Activated CD4-positive, alpha-beta memory T cell treated with anti-CD3 and anti-CD28 coated beads, Interleukin-2, amount 10 ng/mL, durations not matched to agents 7 days and 5 days (primary cell): ENCODE measurements around the gene MUSK. TPM values are rescaled to one million over a fixed set of nuclear protein-coding genes. Genes with fewer than 3 reads are reported as not detected.
"Not testable (repeated sequence)": the region's sequence is repeated elsewhere in the genome, so short reads cannot be mapped to it uniquely, and the experiment has no call there.

Source experiments
- CTCF ChIA-PET: fragments of 350-600 bp; sonication (Branson Sonifier 250); formaldehyde crosslinking; loops from one replicate; lab custom pipeline; 2021; ENCODE audit warnings: antibody characterized with exemption, inconsistent platforms; lab: Charles Lee
- POLR2A ChIA-PET: fragments of 350-600 bp; sonication (Branson Sonifier 250); formaldehyde crosslinking; loops from one replicate; lab custom pipeline; 2021; ENCODE audit warnings: antibody characterized with exemption; lab: Charles Lee
- DNase-seq: peaks from one replicate; pipeline ENCODE4 v3.0.0-alpha.2; 2020
- H3K27ac Mint-ChIP-seq: one replicate; pipeline ENCODE4 v1.8.0; 2021; ENCODE audit warnings: mild to moderate bottlenecking, mixed read lengths
- H3K27me3 Mint-ChIP-seq: one replicate; pipeline ENCODE4 v1.8.0; 2021; ENCODE audit warnings: mixed read lengths
- H3K36me3 Mint-ChIP-seq: one replicate; pipeline ENCODE4 v1.8.0; 2021; ENCODE audit warnings: low read depth, mixed read lengths
- H3K4me1 Mint-ChIP-seq: one replicate; pipeline ENCODE4 v1.8.0; 2021; ENCODE audit warnings: mixed read lengths
- H3K4me3 Mint-ChIP-seq: one replicate; pipeline ENCODE4 v1.8.0; 2021; ENCODE audit warnings: mild to moderate bottlenecking, mixed read lengths
- H3K9me3 Mint-ChIP-seq: one replicate; pipeline ENCODE4 v1.8.0; 2021; ENCODE audit warnings: mixed read lengths
- total RNA-seq, 2 experiments: library from RNA; stranded (reverse); gene quantifications; one replicate each; pipeline ENCODE4 v1.2.3, GENCODE V29; 2021

The MUSK gene
- total RNA-seq, 2 experiments from 2014 or later, result not detected

- Mint-ChIP-seq H3K4me1 (no peaks in the 10 kb centered on the region), H3K9me3 (no peaks in the 10 kb centered on the region), H3K36me3 (no peaks in the 10 kb centered on the region), H3K27ac (no peak overlapping the region), H3K4me3 (no peak overlapping the region), H3K27me3 (no peaks in the 10 kb centered on the region)
- POLR2A ChIA-PET, result no interaction called here
- no peak for DNase-seq
- CTCF ChIA-PET, result no interaction called here
Measured at GRCh38 chr9:110777876-110778215, 109.3 kb downstream of the MUSK start.

GRCh38 chr9:110782701-110783100 lies 114.1 kb downstream of the MUSK start:
- no peak overlapping the region for H3K27ac Mint-ChIP-seq
- H3K4me1 Mint-ChIP-seq, result no peaks in the 10 kb centered on the region

GRCh38 chr9:110784309-110784708 lies 115.7 kb downstream of the MUSK start:
- Mint-ChIP-seq H3K27me3 (no peaks in the 10 kb centered on the region), H3K27ac (no peak overlapping the region), H3K4me1 (no peaks in the 10 kb centered on the region), H3K9me3 (no peaks in the 10 kb centered on the region), H3K4me3 (no peak overlapping the region), H3K36me3 (no peaks in the 10 kb centered on the region)
- POLR2A ChIA-PET, result no interaction called here
- CTCF ChIA-PET, result no interaction called here
- no peak for DNase-seq

More at GRCh38 chr9:110782701-110783100, 114.1 kb downstream of the MUSK start:
- H3K9me3 Mint-ChIP-seq, result no peaks in the 10 kb centered on the region
- DNase-seq, result no peak
- CTCF ChIA-PET, result no interaction called here
- no peaks in the 10 kb centered on the region for H3K36me3 Mint-ChIP-seq
- POLR2A ChIA-PET, result no interaction called here
- H3K27me3 Mint-ChIP-seq, result no peaks in the 10 kb centered on the region
- H3K4me3 Mint-ChIP-seq, result no peak overlapping the region

GRCh38 chr9:110785166-110785565 lies 116.6 kb downstream of the MUSK start:
- CTCF ChIA-PET, result no interaction called here
- H3K27ac Mint-ChIP-seq, result no peak overlapping the region
- POLR2A ChIA-PET, result no interaction called here
- H3K9me3 Mint-ChIP-seq, result no peaks in the 10 kb centered on the region
- no peak for DNase-seq
- no peaks in the 10 kb centered on the region for H3K27me3 Mint-ChIP-seq
- H3K36me3 Mint-ChIP-seq, result no peaks in the 10 kb centered on the region
- no peak overlapping the region for H3K4me3 Mint-ChIP-seq
- H3K4me1 Mint-ChIP-seq, result no peaks in the 10 kb centered on the region

- H3K4me1 Mint-ChIP-seq, H3K27me3 Mint-ChIP-seq, H3K36me3 Mint-ChIP-seq, CTCF ChIA-PET, H3K9me3 Mint-ChIP-seq, H3K27ac Mint-ChIP-seq, POLR2A ChIA-PET, DNase-seq, H3K4me3 Mint-ChIP-seq: not testable (repeated sequence)
Measured at GRCh38 chr9:110788396-110788795, 119.8 kb downstream of the MUSK start.

DNA sequence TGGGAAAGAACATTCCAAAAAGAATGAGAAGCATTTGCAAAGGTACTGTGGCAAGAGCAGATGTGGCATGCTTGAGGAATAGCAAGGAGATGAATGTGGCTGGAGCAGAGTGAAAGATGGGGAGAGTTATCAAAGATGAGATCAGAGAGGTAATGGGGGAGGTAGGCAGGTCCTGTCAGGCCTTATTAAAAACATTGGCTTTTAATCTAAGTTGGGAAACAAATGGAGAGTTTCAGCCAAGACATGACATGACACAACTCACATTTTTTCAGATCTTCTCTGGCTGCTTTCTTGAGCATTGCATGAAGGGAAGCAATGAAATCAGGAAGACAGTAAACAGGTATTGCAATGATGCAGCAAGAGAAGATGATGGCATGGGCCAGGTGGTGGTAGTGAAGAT lies 120.3 kb downstream of the MUSK start:
- Mint-ChIP-seq H3K36me3 (no peaks in the 10 kb centered on the region), H3K4me1 (no peaks in the 10 kb centered on the region), H3K9me3 (no peaks in the 10 kb centered on the region), H3K4me3 (no peak overlapping the region), H3K27me3 (no peaks in the 10 kb centered on the region), H3K27ac (no peak overlapping the region)
- no peak for DNase-seq
- POLR2A ChIA-PET, result no interaction called here
- CTCF ChIA-PET, result no interaction called here

DNA sequence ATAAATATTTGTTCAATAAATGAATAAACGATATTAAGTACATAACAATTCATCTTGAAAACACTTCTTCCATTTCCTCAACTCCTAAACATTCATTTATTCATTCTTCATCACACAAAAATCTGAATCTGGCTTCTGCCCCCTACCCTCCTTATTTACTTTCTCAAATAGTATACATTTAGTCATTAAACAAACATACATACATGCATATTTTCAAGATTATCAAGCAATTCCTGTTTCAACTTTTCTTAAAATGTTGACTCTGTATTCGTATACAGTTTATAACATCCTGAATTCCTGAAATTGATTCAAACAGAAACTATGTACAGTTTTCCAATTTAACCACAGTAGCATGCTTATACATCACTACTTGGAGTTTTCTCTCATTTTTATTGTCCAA lies 129.0 kb downstream of the MUSK start:
- no peaks in the 10 kb centered on the region for H3K9me3 Mint-ChIP-seq
- no peak for DNase-seq
- CTCF ChIA-PET, result no interaction called here
- no peak overlapping the region for H3K4me3 Mint-ChIP-seq
- POLR2A ChIA-PET, result no interaction called here
- no peaks in the 10 kb centered on the region for H3K27me3 Mint-ChIP-seq
- H3K4me1 Mint-ChIP-seq, result no peaks in the 10 kb centered on the region
- H3K36me3 Mint-ChIP-seq, result no peaks in the 10 kb centered on the region
- no peak overlapping the region for H3K27ac Mint-ChIP-seq

DNA sequence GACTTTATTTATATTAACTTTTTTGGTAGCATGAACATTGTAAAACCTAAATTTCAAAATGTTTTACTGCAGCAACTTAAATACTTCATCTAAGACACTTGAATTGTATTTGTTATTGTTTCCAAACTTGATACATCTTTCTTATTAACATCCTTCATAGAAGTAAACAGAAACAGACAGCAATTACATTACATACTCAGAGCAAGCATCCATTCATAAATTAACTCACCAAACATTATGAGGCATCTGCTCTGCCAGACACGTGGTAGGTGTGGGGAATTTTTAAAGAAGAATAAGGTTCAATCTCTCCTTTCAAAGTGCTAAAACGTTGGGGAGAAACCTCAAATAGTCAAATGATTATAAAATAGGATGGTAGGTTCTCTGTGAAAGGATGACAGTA lies 130.8 kb downstream of the MUSK start:
- POLR2A ChIA-PET, result no interaction called here
- H3K36me3 Mint-ChIP-seq, result no peaks in the 10 kb centered on the region
- no peak overlapping the region for H3K4me3 Mint-ChIP-seq
- no peaks in the 10 kb centered on the region for H3K4me1 Mint-ChIP-seq
- DNase-seq, result no peak
- CTCF ChIA-PET, result no interaction called here
- no peaks in the 10 kb centered on the region for H3K9me3 Mint-ChIP-seq
- no peaks in the 10 kb centered on the region for H3K27me3 Mint-ChIP-seq
- H3K27ac Mint-ChIP-seq, result no peak overlapping the region

- Mint-ChIP-seq H3K27me3 (no peaks in the 10 kb centered on the region), H3K36me3 (no peaks in the 10 kb centered on the region), H3K4me1 (no peaks in the 10 kb centered on the region), H3K4me3 (no peak overlapping the region), H3K9me3 (no peaks in the 10 kb centered on the region), H3K27ac (no peak overlapping the region)
- no peak for DNase-seq
- ChIA-PET POLR2A (no interaction called here), CTCF (no interaction called here)
Measured at GRCh38 chr9:110801426-110801825, 132.8 kb downstream of the MUSK start.

GRCh38 chr9:110802416-110803035 lies 133.9 kb downstream of the MUSK start:
- CTCF ChIA-PET, result no interaction called here
- no peaks in the 10 kb centered on the region for H3K27me3 Mint-ChIP-seq
- no peak overlapping the region for H3K4me3 Mint-ChIP-seq
- no peak for DNase-seq
- POLR2A ChIA-PET, result no interaction called here
- H3K9me3 Mint-ChIP-seq, result no peaks in the 10 kb centered on the region
- no peak overlapping the region for H3K27ac Mint-ChIP-seq
- no peaks in the 10 kb centered on the region for H3K4me1 Mint-ChIP-seq
- no peaks in the 10 kb centered on the region for H3K36me3 Mint-ChIP-seq

- H3K27ac Mint-ChIP-seq, result no peak overlapping the region
- DNase-seq, result no peak
Measured at GRCh38 chr9:110807956-110808598, 139.5 kb downstream of the MUSK start.

GRCh38 chr9:110808599-110808980 lies 140.0 kb downstream of the MUSK start:
- POLR2A ChIA-PET, result no interaction called here

More at GRCh38 chr9:110807956-110808598, 139.5 kb downstream of the MUSK start:
- H3K27me3 Mint-ChIP-seq, result no peaks in the 10 kb centered on the region
- no peak overlapping the region for H3K4me3 Mint-ChIP-seq
- H3K36me3 Mint-ChIP-seq, result no peaks in the 10 kb centered on the region
- H3K4me1 Mint-ChIP-seq, result no peaks in the 10 kb centered on the region
- ChIA-PET POLR2A (no interaction called here), CTCF (no interaction called here)
- H3K9me3 Mint-ChIP-seq, result peaks cover 2% of the 10 kb centered on the region

DNA sequence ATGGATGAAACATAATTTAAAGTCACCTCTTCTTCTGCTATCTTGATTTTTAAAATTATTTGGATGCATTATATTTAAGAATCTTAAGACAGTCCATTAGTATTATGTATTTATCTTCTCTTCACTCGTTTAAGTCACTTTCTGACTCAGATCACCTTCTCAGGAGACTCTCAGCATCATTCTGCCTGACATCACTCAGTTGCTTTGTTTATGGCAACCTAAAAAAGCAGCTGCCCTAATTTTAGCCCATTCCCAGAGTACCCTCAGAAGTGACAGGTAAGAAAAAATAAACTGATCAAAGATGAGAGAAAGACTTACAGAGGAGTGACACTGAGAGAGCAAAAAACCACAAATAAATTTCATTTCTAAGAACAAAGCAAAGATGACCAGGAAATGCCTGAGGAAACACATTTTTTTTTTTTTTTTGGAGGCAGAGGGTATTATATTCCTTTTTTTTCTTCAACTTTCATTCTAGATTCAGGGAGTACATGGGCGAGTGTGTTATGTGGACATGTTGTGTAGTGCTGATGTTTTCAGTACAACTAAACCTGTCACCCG lies 140.5 kb downstream of the MUSK start:
- H3K36me3 Mint-ChIP-seq, result no peaks in the 10 kb centered on the region
- H3K4me1 Mint-ChIP-seq, result no peaks in the 10 kb centered on the region
- no peak overlapping the region for H3K27ac Mint-ChIP-seq
- H3K9me3 Mint-ChIP-seq, result peaks cover 2% of the 10 kb centered on the region
- ChIA-PET POLR2A (no interaction called here), CTCF (no interaction called here)
- no peak overlapping the region for H3K4me3 Mint-ChIP-seq
- DNase-seq, result no peak
- H3K27me3 Mint-ChIP-seq, result no peaks in the 10 kb centered on the region

More at GRCh38 chr9:110808599-110808980, 140.0 kb downstream of the MUSK start:
- Mint-ChIP-seq H3K27me3 (no peaks in the 10 kb centered on the region), H3K36me3 (no peaks in the 10 kb centered on the region), H3K4me1 (no peaks in the 10 kb centered on the region), H3K4me3 (no peak overlapping the region), H3K27ac (no peak overlapping the region), H3K9me3 (peaks cover 2% of the 10 kb centered on the region)
- CTCF ChIA-PET, result no interaction called here
- DNase-seq, result no peak
